OCI-M1 (cell line): ENCODE measurements around the gene SPRY1.

Source experiments
- DNase-seq: peaks from one replicate; lab custom pipeline; 2025; lab: John Stamatoyannopoulos, UW

SPRY1 gene

GRCh38 chr4:123444290-123444731, 47.7 kb downstream of the SPRY1 start:
- peak; percentile 95 for DNase-seq

GRCh38 chr4:123446865-123447474, 50.4 kb downstream of the SPRY1 start:
- DNase-seq: no peak

- peak; percentile 12 for DNase-seq
Measured at GRCh38 chr4:123449362-123449761, 52.8 kb downstream of the SPRY1 start.

- DNase-seq: peak; percentile 22
Measured at GRCh38 chr4:123449780-123450179, 53.2 kb downstream of the SPRY1 start.

GRCh38 chr4:123450393-123450792, 53.8 kb downstream of the SPRY1 start:
- no peak for DNase-seq

GRCh38 chr4:123452616-123453015, 56.0 kb downstream of the SPRY1 start:
- peak; percentile 51 for DNase-seq

GRCh38 chr4:123453061-123453680, 56.6 kb downstream of the SPRY1 start:
- peak; percentile 27 for DNase-seq
